ENCODE measurements around the gene TLN1.
A peak's percentile ranks its signal among the peaks of the same experiment; 100 is the strongest.

The TLN1 gene

DNA sequence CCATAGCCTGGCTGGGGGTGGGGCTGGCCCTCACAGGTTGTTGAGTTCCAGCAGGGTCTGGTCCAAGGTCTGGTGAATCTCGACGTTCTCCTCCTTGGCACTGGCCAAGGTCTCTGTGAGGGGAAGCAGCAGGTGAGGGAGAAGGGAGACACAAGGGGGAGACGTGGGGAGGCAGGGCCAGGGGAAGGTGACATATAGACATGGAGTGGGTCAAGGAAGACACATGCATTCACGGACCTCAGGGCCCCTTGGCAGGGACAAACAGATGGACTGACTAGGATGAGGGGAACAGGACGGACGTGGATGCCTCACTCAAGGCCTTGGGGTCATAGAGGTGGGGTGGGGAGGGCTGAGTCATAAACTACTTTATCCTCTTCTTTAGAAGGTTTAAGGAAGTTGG lies 49.9 kb downstream of the TLN1 start:
- Mint-ChIP-seq H3K27ac (no peak overlapping the region), H3K9me3 (no peaks in the 10 kb centered on the region), H3K4me3 (no peak overlapping the region), H3K36me3 (ENCODE audit: low read depth) (no peaks in the 10 kb centered on the region), H3K4me1 (ENCODE audit: low read depth) (no peaks in the 10 kb centered on the region), H3K27me3 (no peaks in the 10 kb centered on the region)

DNA sequence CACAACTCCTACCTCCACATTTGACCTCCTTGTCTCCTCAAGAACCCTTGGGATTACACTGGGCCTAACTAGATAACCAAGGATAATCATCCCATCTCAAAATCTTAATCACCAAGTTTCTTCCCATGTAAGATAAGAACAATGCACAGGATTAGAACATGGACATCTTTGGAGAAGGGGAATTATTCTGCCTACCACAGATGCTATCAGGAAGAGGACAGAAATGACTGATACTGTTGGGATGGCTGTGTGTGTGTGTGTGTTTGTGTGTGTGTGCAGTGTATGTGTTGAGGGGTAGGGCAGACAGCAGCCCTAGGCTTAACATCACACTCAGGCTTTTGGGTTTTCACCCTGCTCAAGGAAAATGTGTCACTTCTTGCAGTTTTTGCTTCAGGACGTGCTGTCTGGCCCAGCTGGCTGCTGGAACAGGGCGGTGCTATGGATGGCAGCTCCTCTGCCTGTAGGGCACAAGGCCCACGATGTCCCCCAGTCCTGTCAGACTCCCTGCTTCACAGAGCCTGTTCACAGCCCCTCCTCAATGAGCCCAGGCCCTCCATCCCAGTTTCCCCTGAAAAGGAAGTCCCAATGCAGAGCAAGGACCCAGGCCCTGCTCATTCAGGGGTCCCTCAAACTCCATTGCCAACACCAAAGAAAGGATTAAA lies 50.5 kb downstream of the TLN1 start:
- H3K9me3 Mint-ChIP-seq = no peaks in the 10 kb centered on the region
- H3K27me3 Mint-ChIP-seq = peaks cover 1% of the 10 kb centered on the region
- no peaks in the 10 kb centered on the region for H3K36me3 Mint-ChIP-seq (ENCODE audit: low read depth)
- no peak overlapping the region for H3K27ac Mint-ChIP-seq
- no peak overlapping the region for H3K4me3 Mint-ChIP-seq
- peaks cover under 1% of the 10 kb centered on the region for H3K4me1 Mint-ChIP-seq (ENCODE audit: low read depth)

DNA sequence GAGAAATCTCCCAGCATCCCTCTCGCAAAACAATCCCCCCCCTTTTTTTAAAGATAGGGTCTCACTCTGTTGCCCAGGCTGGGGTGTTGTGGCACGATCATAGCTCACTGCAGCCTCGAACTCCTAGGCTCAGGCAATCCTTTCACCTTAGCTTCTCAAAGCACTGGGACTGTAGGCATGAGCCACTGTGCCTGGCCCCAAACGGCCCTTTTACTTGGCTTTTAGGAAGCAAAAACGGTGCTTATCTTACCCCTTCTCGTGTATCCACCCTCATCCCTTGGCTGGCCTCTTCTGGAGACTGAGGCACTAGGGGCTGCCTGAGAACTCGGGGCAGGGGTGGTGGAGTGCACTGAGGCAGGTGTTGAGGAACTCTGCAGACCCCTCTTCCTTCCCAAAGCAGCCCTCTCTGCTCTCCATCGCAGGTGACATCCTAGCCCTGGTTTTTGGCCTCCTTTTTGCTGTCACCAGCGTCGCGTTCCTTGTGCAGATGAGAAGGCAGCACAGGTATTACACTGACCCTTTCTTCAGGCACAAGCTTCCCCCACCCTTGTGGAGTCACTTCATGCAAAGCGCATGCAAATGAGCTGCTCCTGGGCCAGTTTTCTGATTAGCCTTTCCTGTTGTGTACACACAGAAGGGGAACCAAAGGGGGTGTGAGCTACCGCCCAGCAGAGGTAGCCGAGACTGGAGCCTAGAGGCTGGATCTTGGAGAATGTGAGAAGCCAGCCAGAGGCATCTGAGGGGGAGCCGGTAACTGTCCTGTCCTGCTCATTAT lies 51.5 kb downstream of the TLN1 start:
- Mint-ChIP-seq H3K27me3 (peaks cover 3% of the 10 kb centered on the region), H3K27ac (no peak overlapping the region)

DNA sequence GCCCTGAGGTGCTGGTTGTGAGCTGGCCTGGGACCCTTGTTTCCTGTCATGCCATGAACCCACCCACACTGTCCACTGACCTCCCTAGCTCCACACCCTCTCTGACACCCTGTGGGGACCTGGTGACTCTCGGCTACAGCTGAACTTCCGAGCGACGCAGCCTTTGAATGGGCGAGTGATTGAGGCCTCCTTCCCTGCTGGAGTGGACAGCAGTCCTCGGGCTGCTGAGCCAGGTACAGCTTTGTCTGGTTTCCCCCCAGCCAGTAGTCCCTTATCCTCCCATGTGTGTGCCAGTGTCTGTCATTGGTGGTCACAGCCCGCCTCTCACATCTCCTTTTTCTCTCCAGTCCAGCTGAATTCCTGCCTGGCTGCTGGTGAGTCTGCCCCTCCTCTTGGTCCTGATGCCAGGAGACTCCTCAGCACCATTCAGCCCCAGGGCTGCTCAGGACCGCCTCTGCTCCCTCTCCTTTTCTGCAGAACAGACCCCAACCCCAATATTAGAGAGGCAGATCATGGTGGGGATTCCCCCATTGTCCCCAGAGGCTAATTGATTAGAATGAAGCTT lies 52.1 kb downstream of the TLN1 start:
- no peaks in the 10 kb centered on the region for H3K36me3 Mint-ChIP-seq (ENCODE audit: low read depth)

More for the DNA sequence above, 51.5 kb downstream of the TLN1 start:
- Mint-ChIP-seq H3K36me3 (ENCODE audit: low read depth) (no peaks in the 10 kb centered on the region), H3K9me3 (no peaks in the 10 kb centered on the region), H3K4me1 (ENCODE audit: low read depth) (peaks cover 5% of the 10 kb centered on the region), H3K4me3 (no peak overlapping the region)

DNA sequence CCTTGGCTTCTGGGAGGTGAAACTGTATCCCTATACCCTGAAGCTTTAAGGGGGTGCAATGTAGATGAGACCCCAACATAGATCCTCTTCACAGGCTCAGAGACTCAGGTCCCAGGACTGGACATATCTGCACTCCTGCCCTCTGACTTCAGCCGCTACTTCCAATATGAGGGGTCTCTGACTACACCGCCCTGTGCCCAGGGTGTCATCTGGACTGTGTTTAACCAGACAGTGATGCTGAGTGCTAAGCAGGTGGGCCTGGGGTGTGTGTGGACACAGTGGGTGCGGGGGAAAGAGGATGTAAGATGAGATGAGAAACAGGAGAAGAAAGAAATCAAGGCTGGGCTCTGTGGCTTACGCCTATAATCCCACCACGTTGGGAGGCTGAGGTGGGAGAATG lies 52.9 kb downstream of the TLN1 start:
- H3K9me3 Mint-ChIP-seq = no peaks in the 10 kb centered on the region

More for the DNA sequence above, 52.1 kb downstream of the TLN1 start:
- no peaks in the 10 kb centered on the region for H3K9me3 Mint-ChIP-seq
- H3K27me3 Mint-ChIP-seq = peaks cover 3% of the 10 kb centered on the region
- H3K4me1 Mint-ChIP-seq (ENCODE audit: low read depth) = peaks cover 8% of the 10 kb centered on the region
- H3K4me3 Mint-ChIP-seq = no peak overlapping the region
- H3K27ac Mint-ChIP-seq = no peak overlapping the region

DNA sequence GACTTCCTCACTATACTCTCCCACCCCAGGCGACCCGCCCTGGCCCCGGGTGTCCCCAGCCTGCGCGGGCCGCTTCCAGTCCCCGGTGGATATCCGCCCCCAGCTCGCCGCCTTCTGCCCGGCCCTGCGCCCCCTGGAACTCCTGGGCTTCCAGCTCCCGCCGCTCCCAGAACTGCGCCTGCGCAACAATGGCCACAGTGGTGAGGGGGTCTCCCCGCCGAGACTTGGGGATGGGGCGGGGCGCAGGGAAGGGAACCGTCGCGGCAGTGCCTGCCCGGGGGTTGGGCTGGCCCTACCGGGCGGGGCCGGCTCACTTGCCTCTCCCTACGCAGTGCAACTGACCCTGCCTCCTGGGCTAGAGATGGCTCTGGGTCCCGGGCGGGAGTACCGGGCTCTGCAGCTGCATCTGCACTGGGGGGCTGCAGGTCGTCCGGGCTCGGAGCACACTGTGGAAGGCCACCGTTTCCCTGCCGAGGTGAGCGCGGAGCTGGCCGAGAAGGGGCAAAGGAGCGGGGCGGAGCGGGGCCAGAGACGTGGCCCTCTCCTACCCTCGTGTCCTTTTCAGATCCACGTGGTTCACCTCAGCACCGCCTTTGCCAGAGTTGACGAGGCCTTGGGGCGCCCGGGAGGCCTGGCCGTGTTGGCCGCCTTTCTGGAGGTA lies 56.1 kb downstream of the TLN1 start:
- Mint-ChIP-seq H3K27ac (peak overlapping the region; percentile 59), H3K4me3 (peak overlapping the region; percentile 74), H3K9me3 (no peaks in the 10 kb centered on the region), H3K4me1 (ENCODE audit: low read depth) (peaks cover 14% of the 10 kb centered on the region), H3K36me3 (ENCODE audit: low read depth) (no peaks in the 10 kb centered on the region), H3K27me3 (peaks cover 10% of the 10 kb centered on the region)

More for the DNA sequence above, 52.9 kb downstream of the TLN1 start:
- Mint-ChIP-seq H3K36me3 (ENCODE audit: low read depth) (no peaks in the 10 kb centered on the region), H3K27ac (no peak overlapping the region), H3K4me3 (no peak overlapping the region), H3K4me1 (ENCODE audit: low read depth) (peaks cover 14% of the 10 kb centered on the region), H3K27me3 (peaks cover 10% of the 10 kb centered on the region)

DNA sequence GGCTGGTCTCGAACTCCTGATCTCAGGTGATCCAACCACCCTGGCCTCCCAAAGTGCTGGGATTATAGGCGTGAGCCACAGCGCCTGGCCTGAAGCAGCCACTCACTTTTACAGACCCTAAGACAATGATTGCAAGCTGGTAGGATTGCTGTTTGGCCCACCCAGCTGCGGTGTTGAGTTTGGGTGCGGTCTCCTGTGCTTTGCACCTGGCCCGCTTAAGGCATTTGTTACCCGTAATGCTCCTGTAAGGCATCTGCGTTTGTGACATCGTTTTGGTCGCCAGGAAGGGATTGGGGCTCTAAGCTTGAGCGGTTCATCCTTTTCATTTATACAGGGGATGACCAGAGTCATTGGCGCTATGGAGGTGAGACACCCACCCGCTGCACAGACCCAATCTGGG lies 56.8 kb downstream of the TLN1 start:
- Mint-ChIP-seq H3K9me3 (no peaks in the 10 kb centered on the region), H3K4me3 (peak overlapping the region; percentile 74), H3K27ac (no peak overlapping the region), H3K27me3 (peaks cover 10% of the 10 kb centered on the region), H3K36me3 (ENCODE audit: low read depth) (no peaks in the 10 kb centered on the region), H3K4me1 (ENCODE audit: low read depth) (peaks cover 14% of the 10 kb centered on the region)

DNA sequence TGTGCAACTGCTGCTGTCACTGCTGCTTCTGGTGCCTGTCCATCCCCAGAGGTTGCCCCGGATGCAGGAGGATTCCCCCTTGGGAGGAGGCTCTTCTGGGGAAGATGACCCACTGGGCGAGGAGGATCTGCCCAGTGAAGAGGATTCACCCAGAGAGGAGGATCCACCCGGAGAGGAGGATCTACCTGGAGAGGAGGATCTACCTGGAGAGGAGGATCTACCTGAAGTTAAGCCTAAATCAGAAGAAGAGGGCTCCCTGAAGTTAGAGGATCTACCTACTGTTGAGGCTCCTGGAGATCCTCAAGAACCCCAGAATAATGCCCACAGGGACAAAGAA lies 58.0 kb downstream of the TLN1 start:
- Mint-ChIP-seq H3K9me3 (no peaks in the 10 kb centered on the region), H3K4me1 (ENCODE audit: low read depth) (peaks cover 14% of the 10 kb centered on the region), H3K36me3 (ENCODE audit: low read depth) (no peaks in the 10 kb centered on the region)

DNA sequence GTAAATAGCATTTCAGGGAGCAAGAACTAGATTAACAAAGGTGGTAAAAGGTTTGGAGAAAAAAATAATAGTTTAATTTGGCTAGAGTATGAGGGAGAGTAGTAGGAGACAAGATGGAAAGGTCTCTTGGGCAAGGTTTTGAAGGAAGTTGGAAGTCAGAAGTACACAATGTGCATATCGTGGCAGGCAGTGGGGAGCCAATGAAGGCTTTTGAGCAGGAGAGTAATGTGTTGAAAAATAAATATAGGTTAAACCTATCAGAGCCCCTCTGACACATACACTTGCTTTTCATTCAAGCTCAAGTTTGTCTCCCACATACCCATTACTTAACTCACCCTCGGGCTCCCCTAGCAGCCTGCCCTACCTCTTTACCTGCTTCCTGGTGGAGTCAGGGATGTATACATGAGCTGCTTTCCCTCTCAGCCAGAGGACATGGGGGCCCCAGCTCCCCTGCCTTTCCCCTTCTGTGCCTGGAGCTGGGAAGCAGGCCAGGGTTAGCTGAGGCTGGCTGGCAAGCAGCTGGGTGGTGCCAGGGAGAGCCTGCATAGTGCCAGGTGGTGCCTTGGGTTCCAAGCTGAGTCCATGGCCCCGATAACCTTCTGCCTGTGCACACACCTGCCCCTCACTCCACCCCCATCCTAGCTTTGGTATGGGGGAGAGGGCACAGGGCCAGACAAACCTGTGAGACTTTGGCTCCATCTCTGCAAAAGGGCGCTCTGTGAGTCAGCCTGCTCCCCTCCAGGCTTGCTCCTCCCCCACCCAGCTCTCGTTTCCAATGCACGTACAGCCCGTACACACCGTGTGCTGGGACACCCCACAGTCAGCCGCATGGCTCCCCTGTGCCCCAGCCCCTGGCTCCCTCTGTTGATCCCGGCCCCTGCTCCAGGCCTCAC lies 58.6 kb downstream of the TLN1 start, which contains the start of gene CA9:
TSS of gene CA9 (plus strand) at position 797 of the 893 bp plus-strand sequence. CDS start at position 829, 32 bp downstream.
- peak within 1 kb of the TSS; percentile 60 for H3K4me3 Mint-ChIP-seq
- H3K36me3 Mint-ChIP-seq (ENCODE audit: low read depth) = no peaks in the 10 kb centered on the region
- no peak within 1 kb of the TSS for H3K27ac Mint-ChIP-seq
- H3K9me3 Mint-ChIP-seq = no peaks in the 10 kb centered on the region
- peaks cover 14% of the 10 kb centered on the region for H3K4me1 Mint-ChIP-seq (ENCODE audit: low read depth)
- H3K27me3 Mint-ChIP-seq = peaks cover 10% of the 10 kb centered on the region

More for the DNA sequence above, 58.0 kb downstream of the TLN1 start:
- no peak overlapping the region for H3K4me3 Mint-ChIP-seq
- H3K27ac Mint-ChIP-seq = no peak overlapping the region
- H3K27me3 Mint-ChIP-seq = peaks cover 10% of the 10 kb centered on the region

DNA sequence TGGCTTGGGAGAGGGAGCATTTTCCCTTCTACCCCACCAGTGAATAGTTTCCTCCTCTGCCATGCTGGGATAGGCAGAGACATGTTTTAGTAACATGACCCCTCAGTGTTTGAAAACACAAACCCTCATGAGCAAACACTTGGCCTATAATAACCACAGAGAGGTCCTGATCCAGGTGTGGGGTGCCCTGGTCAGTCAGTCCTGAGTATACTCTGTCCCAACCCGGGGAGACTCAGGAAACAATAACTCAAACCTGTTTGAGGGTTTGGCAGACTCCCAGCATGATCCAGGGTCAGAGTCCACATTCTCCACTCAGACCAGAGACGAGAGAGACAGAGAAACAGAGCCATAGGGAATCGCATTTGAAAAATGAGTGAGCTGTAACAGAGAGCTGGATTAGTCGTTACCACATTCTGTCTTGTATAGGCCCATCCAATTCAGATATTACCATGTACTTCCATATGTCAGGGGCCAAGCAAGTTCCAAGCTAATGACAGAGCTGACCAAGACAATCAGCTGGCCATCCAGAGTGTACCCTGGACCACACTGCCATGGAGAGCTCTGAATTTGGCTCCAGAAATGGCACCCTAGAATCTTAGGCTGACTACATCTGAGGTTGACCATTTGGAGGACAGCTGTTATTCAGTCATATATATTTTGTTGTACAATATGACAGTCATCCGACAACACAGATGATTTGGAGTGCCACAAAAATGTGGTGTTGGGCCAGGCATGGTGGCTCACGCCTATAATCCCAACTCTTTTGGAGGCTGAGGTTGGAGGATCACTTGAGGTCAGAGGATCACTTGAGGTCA lies 62.5 kb downstream of the TLN1 start:
- no peaks in the 10 kb centered on the region for H3K36me3 Mint-ChIP-seq (ENCODE audit: low read depth)
- H3K27ac Mint-ChIP-seq = no peak overlapping the region
- H3K4me1 Mint-ChIP-seq (ENCODE audit: low read depth) = peaks cover 16% of the 10 kb centered on the region
- H3K9me3 Mint-ChIP-seq = no peaks in the 10 kb centered on the region
- H3K27me3 Mint-ChIP-seq = peaks cover 4% of the 10 kb centered on the region
- no peak overlapping the region for H3K4me3 Mint-ChIP-seq

DNA sequence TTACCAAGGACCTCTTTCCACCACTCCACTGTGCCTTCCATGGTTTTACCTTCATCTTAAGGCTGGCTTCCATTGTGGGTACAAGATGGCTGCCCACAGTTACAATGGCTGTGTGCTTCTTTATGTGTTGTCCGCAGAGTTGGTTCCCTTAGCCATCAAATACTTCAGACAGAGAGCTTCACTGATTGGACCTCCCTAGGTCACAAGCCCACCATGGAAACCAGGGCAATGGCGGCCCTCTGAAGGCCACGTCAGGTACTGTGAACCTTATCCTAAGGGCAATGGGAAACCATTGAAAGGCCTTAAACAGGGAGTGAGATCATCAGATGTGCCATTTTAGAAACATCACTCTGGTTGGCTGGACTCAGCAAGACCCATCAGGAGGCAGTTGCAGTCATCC lies 64.1 kb downstream of the TLN1 start:
- H3K36me3 Mint-ChIP-seq (ENCODE audit: low read depth) = peaks cover 3% of the 10 kb centered on the region
- H3K27ac Mint-ChIP-seq = no peak overlapping the region
- no peaks in the 10 kb centered on the region for H3K9me3 Mint-ChIP-seq
- H3K4me1 Mint-ChIP-seq (ENCODE audit: low read depth) = peaks cover 20% of the 10 kb centered on the region
- no peaks in the 10 kb centered on the region for H3K27me3 Mint-ChIP-seq
- no peak overlapping the region for H3K4me3 Mint-ChIP-seq

DNA sequence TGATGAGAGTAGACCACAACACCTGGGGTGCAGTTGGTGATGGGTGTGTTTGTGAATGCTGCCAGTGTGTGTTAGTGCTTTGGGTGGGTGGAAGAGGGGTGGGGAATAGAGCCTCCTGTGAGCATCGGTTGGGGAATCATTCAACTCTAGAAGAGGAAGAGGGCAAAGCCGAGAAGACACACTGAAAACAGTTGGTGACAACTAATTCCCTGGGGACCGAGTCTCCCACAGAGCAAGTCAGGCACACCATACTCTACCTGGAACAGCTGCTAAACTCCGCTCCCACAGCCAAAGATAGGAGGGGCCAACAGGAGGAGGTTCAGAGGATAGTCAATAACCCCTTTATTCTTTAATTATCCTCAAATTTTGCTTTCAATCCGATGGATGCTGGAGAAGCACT lies 65.4 kb downstream of the TLN1 start:
- H3K36me3 Mint-ChIP-seq (ENCODE audit: low read depth) = peaks cover 14% of the 10 kb centered on the region
- no peaks in the 10 kb centered on the region for H3K9me3 Mint-ChIP-seq
- H3K27me3 Mint-ChIP-seq = no peaks in the 10 kb centered on the region
- peaks cover 33% of the 10 kb centered on the region for H3K4me1 Mint-ChIP-seq (ENCODE audit: low read depth)
- no peak overlapping the region for H3K4me3 Mint-ChIP-seq
- no peak overlapping the region for H3K27ac Mint-ChIP-seq

DNA sequence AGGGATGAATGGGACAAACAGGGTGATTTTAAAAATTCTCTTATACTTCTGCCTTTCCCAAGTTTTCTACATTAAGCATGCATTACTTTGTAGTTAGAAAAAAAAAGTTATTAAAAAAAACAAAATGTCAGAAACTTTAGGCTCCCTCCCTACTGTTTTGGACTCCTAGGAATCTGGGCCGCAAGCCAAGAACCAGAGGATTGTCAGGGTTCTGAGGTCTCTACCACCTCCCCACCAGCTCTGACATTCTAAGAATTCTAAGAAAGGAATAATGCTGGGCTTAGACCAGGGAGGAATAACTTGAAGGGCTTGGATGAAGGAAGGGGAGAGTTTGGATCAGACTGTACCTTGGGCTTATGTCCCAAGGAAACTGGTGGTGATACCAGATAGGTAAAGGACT lies 66.0 kb downstream of the TLN1 start:
- H3K27me3 Mint-ChIP-seq = no peaks in the 10 kb centered on the region
- no peak overlapping the region for H3K27ac Mint-ChIP-seq
- peaks cover 38% of the 10 kb centered on the region for H3K4me1 Mint-ChIP-seq (ENCODE audit: low read depth)
- H3K4me3 Mint-ChIP-seq = peak overlapping the region; percentile 86
- H3K36me3 Mint-ChIP-seq (ENCODE audit: low read depth) = peaks cover 17% of the 10 kb centered on the region
- no peaks in the 10 kb centered on the region for H3K9me3 Mint-ChIP-seq

DNA sequence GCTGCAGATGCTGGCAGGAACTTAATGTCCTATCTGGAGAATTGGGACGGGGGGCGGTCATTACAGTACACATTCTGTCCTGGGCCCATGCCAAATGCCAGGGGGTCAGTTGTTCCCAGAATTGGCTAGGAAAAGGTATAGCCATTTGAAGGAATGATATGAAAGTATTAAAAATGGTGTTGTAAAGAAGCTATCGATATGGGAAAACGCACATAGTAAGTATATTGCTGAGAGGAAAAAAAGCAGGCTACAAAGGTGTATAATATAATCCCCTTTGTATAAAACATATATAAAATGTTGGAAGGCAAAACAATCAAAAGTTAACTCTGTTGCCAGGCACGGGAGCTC lies 66.5 kb downstream of the TLN1 start:
- H3K4me3 Mint-ChIP-seq = peak overlapping the region; percentile 86
- H3K27ac Mint-ChIP-seq = peak overlapping the region; percentile 57
- H3K4me1 Mint-ChIP-seq (ENCODE audit: low read depth) = peaks cover 44% of the 10 kb centered on the region
- peaks cover 23% of the 10 kb centered on the region for H3K36me3 Mint-ChIP-seq (ENCODE audit: low read depth)
- H3K9me3 Mint-ChIP-seq = no peaks in the 10 kb centered on the region
- no peaks in the 10 kb centered on the region for H3K27me3 Mint-ChIP-seq

Data from stimulated activated naive CD8-positive, alpha-beta T cell treated with anti-CD3 and anti-CD28 coated beads, Interleukin-15, Interleukin-2, amounts not matched to agents 100 ng/mL and 50 ng/mL, for 24 hours (primary cell).